SH-SY5Y (cell line): ENCODE data around the gene UBE3D.

Experiments used
- GATA2 ChIP-seq: IDR thresholded peaks from 2 replicates; pipeline ENCODE4 v1.6.1; 2011; ENCODE audit warnings: mild to moderate bottlenecking, low read depth, low read length
- GATA3 ChIP-seq: IDR thresholded peaks from 2 replicates; pipeline ENCODE4 v1.6.1; 2011; ENCODE audit warnings: low read depth, mild to moderate bottlenecking, low read length, moderate library complexity

- TF ChIP-seq GATA2 (no peak), GATA3 (no peak)
Observed at GRCh38 chr6:82891076-82891475, 174.6 kb downstream of the UBE3D start.
